PFSK-1 (cell line): ENCODE results near the gene FASTK.

Experiments used
- FOXP2 ChIP-seq: optimal IDR thresholded peaks from 2 replicates; pipeline ENCODE3; 2011; ENCODE audit warnings: borderline replicate concordance, control low read depth, inconsistent platforms; ENCODE audit not compliant: insufficient read depth; ENCODE audit errors: extremely low read length, extremely low read depth
- POLR2AphosphoS5 ChIP-seq: IDR thresholded peaks from 2 replicates; pipeline ENCODE4 v1.6.1; 2012; ENCODE audit warnings: low read depth, mild to moderate bottlenecking, control low read depth, low read length, moderate library complexity
- REST ChIP-seq, 2 experiments: IDR thresholded peaks; 2 replicates each; pipeline versions ENCODE4 v1.6.1 to v1.8.0; 2011 to 2012; ENCODE audit warnings: low read depth in 2 of 2, low read length in 2 of 2, control low read depth in 1 of 2, inconsistent platforms in 1 of 2, mild to moderate bottlenecking in 1 of 2, moderate library complexity in 1 of 2; ENCODE audit not compliant: insufficient read depth in 1 of 2
- SIN3A ChIP-seq: IDR thresholded peaks from 2 replicates; pipeline ENCODE4 v1.6.1; 2012; ENCODE audit warnings: mild to moderate bottlenecking, low read length, moderate library complexity, borderline replicate concordance; ENCODE audit not compliant: insufficient read depth
- TAF1 ChIP-seq: IDR thresholded peaks from 2 replicates; pipeline ENCODE4 v1.6.1; 2012; ENCODE audit warnings: low read length, control low read depth, borderline replicate concordance; ENCODE audit not compliant: insufficient read depth

Gene FASTK

GRCh38 chr7:151110236-151110940 lies 29.8 kb upstream of the FASTK start:
- TF ChIP-seq FOXP2 (no peak), POLR2AphosphoS5 (no peak), REST (IDR thresholded peaks at IDR 0.05; ENCODE audit: insufficient read depth in 1 of 2, low read depth in 2 of 2, low read length in 2 of 2) (no peak), TAF1 (no peak), SIN3A (no peak)

GRCh38 chr7:151109094-151110048 lies 28.8 kb upstream of the FASTK start:
- TF ChIP-seq FOXP2 (no peak), REST (IDR thresholded peaks at IDR 0.05; ENCODE audit: insufficient read depth in 1 of 2, low read depth in 2 of 2, low read length in 2 of 2) (no peak), SIN3A (no peak), POLR2AphosphoS5 (no peak), TAF1 (no peak)

GRCh38 chr7:151107882-151108281 lies 27.3 kb upstream of the FASTK start:
- TF ChIP-seq TAF1 (no peak), POLR2AphosphoS5 (no peak), REST (IDR thresholded peaks at IDR 0.05; ENCODE audit: insufficient read depth in 1 of 2, low read depth in 2 of 2, low read length in 2 of 2) (no peak), SIN3A (no peak), FOXP2 (no peak)

GRCh38 chr7:151104411-151105235 lies 24.0 kb upstream of the FASTK start:
- no peak for TF ChIP-seq FOXP2
- TF ChIP-seq TAF1 = no peak
- TF ChIP-seq SIN3A = no peak
- no peak for TF ChIP-seq REST (IDR thresholded peaks at IDR 0.05; ENCODE audit: insufficient read depth in 1 of 2, low read depth in 2 of 2, low read length in 2 of 2)
